ENCODE results near the gene PPP1R9A. TPM values are rescaled to one million over a fixed set of nuclear protein-coding genes. Genes with fewer than 3 reads are reported as not detected.

Gene PPP1R9A
- total RNA-seq, 1 donor from 2014 or later: 14.1 TPM

GRCh38 chr7:95330204-95330960 lies 423.0 kb downstream of the PPP1R9A start:
- no peak for TF ChIP-seq CTCF (conservative IDR thresholded peaks at IDR 0.05; ENCODE audit: low read depth, low read length)
- DNase-seq (ENCODE audit: low read depth): no peak
- peak overlapping the region; percentile 51 for H3K4me3 ChIP-seq (ENCODE audit: low read depth, low read length)

DNA sequence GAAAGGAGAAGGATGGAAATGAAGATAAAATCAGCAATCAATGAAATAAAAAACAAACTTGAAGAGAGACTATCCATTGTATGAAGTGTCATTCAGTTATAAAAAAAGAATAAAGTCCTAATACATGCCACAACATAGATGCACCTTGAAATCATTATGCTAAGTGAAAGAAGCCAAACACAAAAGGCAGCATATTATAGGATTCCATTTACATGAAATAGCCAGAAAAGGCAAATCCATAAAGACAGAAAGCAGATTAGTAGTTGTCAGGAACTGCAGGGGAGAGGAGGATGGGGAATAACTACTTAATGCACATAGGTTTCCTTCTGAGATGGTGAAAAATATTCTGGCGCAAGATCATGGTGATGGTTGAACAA lies 423.6 kb downstream of the PPP1R9A start:
- DNase-seq (ENCODE audit: low read depth): no peak
- peak overlapping the region; percentile 51 for H3K4me3 ChIP-seq (ENCODE audit: low read depth, low read length)
- TF ChIP-seq CTCF (conservative IDR thresholded peaks at IDR 0.05; ENCODE audit: low read depth, low read length): no peak

DNA sequence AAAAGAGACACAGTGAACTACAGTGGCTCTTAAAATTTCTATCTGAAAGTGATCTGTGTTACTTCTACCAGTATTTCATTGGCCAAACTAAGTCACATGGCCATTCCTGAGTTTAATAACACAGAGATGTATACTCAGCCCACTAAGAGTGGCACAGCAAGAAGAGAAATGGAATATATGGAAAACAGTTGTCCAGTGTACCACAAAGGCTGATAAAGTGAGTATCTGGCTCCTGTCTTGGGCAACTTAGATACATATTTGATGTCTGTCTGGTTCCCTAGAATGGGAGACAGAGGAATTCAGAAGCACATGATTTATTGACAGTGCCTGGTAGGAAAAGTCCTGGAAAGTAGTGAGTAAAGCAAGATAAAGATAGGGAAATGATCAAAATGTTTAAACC lies 427.1 kb downstream of the PPP1R9A start:
- no peak overlapping the region for H3K4me3 ChIP-seq (ENCODE audit: low read depth, low read length)
- TF ChIP-seq CTCF (conservative IDR thresholded peaks at IDR 0.05; ENCODE audit: low read depth, low read length): no peak
- no peak for DNase-seq (ENCODE audit: low read depth)

GRCh38 chr7:95335093-95335492 lies 427.7 kb downstream of the PPP1R9A start:
- TF ChIP-seq CTCF (conservative IDR thresholded peaks at IDR 0.05; ENCODE audit: low read depth, low read length): no peak
- H3K4me3 ChIP-seq (ENCODE audit: low read depth, low read length): no peak overlapping the region
- peak; percentile 64 for DNase-seq (ENCODE audit: low read depth)

GRCh38 chr7:95338832-95339231 lies 431.4 kb downstream of the PPP1R9A start:
- DNase-seq (ENCODE audit: low read depth): no peak
- no peak overlapping the region for H3K4me3 ChIP-seq (ENCODE audit: low read depth, low read length)
- TF ChIP-seq CTCF (conservative IDR thresholded peaks at IDR 0.05; ENCODE audit: low read depth, low read length): no peak

DNA sequence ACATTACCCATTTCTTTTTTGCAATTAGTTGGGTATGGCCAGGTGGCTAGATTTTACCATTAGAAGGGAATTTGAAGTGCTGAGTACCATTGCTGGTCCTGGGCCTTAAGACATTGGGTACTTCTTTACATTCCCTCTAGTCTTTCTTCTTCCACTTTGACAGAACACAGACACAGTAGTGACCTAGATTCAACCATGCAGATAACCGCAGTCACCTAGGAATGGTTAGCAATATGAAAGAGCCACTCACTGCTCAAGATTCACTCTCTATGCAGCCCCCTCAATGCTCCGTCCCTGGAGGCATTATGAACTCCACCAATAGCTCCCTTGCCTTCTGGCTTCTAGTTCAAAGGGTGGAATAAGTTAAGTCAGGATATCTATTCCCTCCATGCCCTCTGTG lies 433.1 kb downstream of the PPP1R9A start:
- TF ChIP-seq CTCF (conservative IDR thresholded peaks at IDR 0.05; ENCODE audit: low read depth, low read length): no peak
- H3K4me3 ChIP-seq (ENCODE audit: low read depth, low read length): no peak overlapping the region
- no peak for DNase-seq (ENCODE audit: low read depth)

- H3K4me3 ChIP-seq (ENCODE audit: low read depth, low read length): no peak overlapping the region
- TF ChIP-seq CTCF (conservative IDR thresholded peaks at IDR 0.05; ENCODE audit: low read depth, low read length): no peak
- DNase-seq (ENCODE audit: low read depth): no peak
Measured at GRCh38 chr7:95342029-95342428, 434.6 kb downstream of the PPP1R9A start.
